ENCODE results near the gene WDFY2.

DNA sequence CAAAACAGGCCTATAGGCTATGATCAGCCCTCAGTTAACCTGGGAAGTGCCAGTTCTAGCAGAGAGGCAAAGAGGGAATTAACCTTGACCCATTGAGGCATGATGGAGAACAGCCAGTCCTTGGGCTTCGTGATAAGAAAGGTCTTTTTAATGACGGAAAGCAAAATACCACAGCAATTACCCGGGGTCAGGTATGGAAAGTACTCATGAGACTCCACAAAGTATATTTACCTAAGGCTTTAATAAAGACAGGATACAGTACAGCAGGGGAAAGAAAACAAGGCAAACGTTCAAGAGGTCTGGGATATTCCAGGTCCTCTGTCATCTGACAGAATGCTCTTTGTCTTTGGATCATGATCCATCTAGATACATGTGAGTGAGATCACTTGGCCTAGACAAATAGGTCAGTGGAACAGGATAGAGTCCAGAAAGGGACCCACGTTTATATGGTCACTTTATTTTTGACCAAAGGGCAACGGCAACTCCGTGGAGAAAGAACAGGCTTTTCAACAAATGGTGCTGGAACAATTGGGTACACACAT is 52.2 kb downstream of the WDFY2 start:
- TF ChIP-seq EP300 (IDR thresholded peaks at IDR 0.05; ENCODE audit: borderline replicate concordance in 1 of 2, control insufficient read depth in 1 of 2, low read depth in 2 of 2, low read length in 2 of 2) (no peak), NR2C2 (IDR thresholded peaks at IDR 0.05; ENCODE audit: borderline replicate concordance, control insufficient read depth, insufficient read length, low read depth) (no peak), ASH2L (IDR thresholded peaks at IDR 0.05; ENCODE audit: borderline replicate concordance, low read depth) (no peak), IKZF1 (conservative IDR thresholded peaks at IDR 0.05) (no peak), SIN3A (IDR thresholded peaks at IDR 0.05; ENCODE audit: low read depth, low read length) (no peak)
- TF ChIP-seq, protein P1, sequence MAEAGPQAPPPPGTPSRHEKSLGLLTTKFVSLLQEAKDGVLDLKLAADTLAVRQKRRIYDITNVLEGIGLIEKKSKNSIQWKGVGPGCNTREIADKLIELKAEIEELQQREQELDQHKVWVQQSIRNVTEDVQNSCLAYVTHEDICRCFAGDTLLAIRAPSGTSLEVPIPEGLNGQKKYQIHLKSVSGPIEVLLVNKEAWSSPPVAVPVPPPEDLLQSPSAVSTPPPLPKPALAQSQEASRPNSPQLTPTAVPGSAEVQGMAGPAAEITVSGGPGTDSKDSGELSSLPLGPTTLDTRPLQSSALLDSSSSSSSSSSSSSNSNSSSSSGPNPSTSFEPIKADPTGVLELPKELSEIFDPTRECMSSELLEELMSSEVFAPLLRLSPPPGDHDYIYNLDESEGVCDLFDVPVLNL (IDR thresholded peaks at IDR 0.05; ENCODE audit: low read depth, low read length), result no peak
- TF ChIP-seq, protein P2, sequence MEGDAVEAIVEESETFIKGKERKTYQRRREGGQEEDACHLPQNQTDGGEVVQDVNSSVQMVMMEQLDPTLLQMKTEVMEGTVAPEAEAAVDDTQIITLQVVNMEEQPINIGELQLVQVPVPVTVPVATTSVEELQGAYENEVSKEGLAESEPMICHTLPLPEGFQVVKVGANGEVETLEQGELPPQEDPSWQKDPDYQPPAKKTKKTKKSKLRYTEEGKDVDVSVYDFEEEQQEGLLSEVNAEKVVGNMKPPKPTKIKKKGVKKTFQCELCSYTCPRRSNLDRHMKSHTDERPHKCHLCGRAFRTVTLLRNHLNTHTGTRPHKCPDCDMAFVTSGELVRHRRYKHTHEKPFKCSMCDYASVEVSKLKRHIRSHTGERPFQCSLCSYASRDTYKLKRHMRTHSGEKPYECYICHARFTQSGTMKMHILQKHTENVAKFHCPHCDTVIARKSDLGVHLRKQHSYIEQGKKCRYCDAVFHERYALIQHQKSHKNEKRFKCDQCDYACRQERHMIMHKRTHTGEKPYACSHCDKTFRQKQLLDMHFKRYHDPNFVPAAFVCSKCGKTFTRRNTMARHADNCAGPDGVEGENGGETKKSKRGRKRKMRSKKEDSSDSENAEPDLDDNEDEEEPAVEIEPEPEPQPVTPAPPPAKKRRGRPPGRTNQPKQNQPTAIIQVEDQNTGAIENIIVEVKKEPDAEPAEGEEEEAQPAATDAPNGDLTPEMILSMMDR (IDR thresholded peaks at IDR 0.05 in 2 of 3, conservative IDR thresholded peaks at IDR 0.05 in 1 of 3; ENCODE audit: control insufficient read depth in 2 of 3, extremely low read depth in 1 of 3, insufficient read depth in 1 of 3, low read depth in 3 of 3, low read length in 3 of 3), result no peak

Data from GM12878 (cell line).